GM23338 (cell line): Measurements from ENCODE around the gene L2HGDH.

Experiments
- CREB1 ChIP-seq: fragments of 250-450 bp; sonication (Bioruptor Pico); IDR thresholded peaks from 2 replicates; pipeline ENCODE4 v1.5.0; 2020; ENCODE audit warnings: low read depth, mild to moderate bottlenecking, moderate library complexity
- STAT1 ChIP-seq: IDR thresholded peaks from one replicate; pipeline ENCODE4 v1.6.1; 2016; ENCODE audit warnings: antibody characterized with exemption; ENCODE audit not compliant: unreplicated experiment
- TF ChIP-seq, protein P1 (sequence below), 2 experiments: fragments of 200-600 bp in 1 of 2; sonication (generic) in 1 of 2; conservative IDR thresholded peaks; 2 replicates each; pipeline versions ENCODE4 v1.5.1 to v1.6.1; 2016 to 2017; ENCODE audit warnings: antibody characterized with exemption in 2 of 2, low read depth in 2 of 2, mild to moderate bottlenecking in 2 of 2, moderate library complexity in 1 of 2

DNA sequence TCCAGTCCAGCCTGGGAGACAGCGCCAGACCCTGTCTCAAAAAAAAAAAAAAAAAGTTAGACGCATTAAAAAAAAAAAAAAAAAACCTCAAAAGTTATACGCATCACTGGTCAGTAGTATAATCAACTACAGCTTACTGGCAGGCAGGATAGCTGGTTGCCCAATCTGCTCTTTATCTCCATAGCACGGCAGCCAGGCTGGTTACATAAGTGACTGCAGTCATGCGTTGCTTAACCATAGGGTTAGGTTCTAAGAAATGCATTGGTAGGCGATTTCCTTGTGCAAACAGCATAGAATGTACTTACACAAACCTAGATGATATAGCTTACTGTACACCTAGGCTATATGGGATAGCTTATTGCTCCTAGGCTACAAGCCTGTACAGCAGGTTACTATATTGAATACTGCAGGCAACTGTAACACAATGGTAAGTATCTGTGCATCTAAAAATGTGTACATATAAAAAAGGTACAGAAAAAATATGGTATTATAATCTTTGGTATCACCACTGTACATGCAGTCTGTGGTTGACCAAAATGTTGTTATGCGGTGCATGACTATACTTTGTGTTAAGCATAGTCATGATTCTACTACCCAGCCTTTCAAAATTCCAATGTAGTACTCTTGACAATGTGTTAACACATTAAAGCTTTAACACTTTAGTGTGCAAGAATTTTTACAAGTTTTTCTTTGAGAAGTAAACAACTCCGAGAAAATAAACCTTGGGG lies 8.1 kb downstream of the L2HGDH start:
- TF ChIP-seq CREB1 (CRISPR knock-in tag) (no peak), STAT1 (no peak)
- TF ChIP-seq, protein P1, sequence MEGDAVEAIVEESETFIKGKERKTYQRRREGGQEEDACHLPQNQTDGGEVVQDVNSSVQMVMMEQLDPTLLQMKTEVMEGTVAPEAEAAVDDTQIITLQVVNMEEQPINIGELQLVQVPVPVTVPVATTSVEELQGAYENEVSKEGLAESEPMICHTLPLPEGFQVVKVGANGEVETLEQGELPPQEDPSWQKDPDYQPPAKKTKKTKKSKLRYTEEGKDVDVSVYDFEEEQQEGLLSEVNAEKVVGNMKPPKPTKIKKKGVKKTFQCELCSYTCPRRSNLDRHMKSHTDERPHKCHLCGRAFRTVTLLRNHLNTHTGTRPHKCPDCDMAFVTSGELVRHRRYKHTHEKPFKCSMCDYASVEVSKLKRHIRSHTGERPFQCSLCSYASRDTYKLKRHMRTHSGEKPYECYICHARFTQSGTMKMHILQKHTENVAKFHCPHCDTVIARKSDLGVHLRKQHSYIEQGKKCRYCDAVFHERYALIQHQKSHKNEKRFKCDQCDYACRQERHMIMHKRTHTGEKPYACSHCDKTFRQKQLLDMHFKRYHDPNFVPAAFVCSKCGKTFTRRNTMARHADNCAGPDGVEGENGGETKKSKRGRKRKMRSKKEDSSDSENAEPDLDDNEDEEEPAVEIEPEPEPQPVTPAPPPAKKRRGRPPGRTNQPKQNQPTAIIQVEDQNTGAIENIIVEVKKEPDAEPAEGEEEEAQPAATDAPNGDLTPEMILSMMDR (conservative IDR thresholded peaks at IDR 0.05; ENCODE audit: low read depth in 2 of 2), result no peak
